Spleen (tissue), 7 donors: ENCODE results near the gene SMG6.

ENCODE experiments used
- CTCF ChIP-seq, 11 experiments: fragments of 200-600 bp in 7 of 11; fragments of 450-650 bp in 4 of 11; sonication (generic) in 4 of 11; IDR thresholded peaks in 8 of 11; conservative IDR thresholded peaks in 3 of 11; 1 replicate in 7 of 11; 2 replicates in 4 of 11; pipeline versions ENCODE4 v1.4.0 to v1.8.0; 2016 to 2021; ENCODE audit warnings: antibody characterized with exemption in 11 of 11, inconsistent platforms in 4 of 11, mild to moderate bottlenecking in 1 of 11
- POLR2A ChIP-seq, 3 donors: fragments of 450-650 bp; IDR thresholded peaks; one replicate each; pipeline ENCODE4 v1.5.1; 2017; ENCODE audit warnings: antibody characterized with exemption in 3 of 3, mild to moderate bottlenecking in 1 of 3
- POLR2AphosphoS5 ChIP-seq, 3 donors: sonication (generic); formaldehyde crosslinking; IDR thresholded peaks; one replicate each; pipeline ENCODE4 v1.5.1; 2017; ENCODE audit warnings: antibody characterized with exemption in 3 of 3
- donor health status: DM: no; HTN: no; CAD: no; lungs with moderate emphysema.
- donor health status: DM: no; HTN: no; CAD: no.
- donor health status: DM: no; HTN: no; CAD: no.

DNA sequence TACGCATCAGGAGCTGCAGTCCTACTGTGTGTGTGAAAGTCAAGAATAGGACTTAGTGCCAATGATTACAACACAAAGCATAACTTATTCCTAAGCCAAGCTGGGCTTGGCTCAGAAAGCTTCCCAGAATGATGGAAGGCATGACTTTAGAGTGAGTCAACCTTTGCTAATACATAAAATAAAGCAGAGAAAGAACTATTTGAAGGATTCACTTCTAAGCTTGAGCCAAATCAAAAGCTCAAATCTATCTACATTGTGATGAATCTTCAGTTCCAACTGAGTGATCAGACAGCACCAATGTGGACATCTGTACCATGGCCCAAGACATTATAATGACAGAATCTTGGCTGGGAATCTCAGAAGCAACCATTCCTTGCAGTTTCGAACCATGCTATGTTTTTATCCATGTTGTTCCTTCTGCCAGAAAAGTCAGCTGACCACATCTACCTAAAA lies 41.4 kb downstream of the SMG6 start:
- TF ChIP-seq POLR2AphosphoS5 (IDR thresholded peaks at IDR 0.05) (no peak), POLR2A (IDR thresholded peaks at IDR 0.05) (no peak), CTCF (IDR thresholded peaks at IDR 0.05 in 8 of 11, conservative IDR thresholded peaks at IDR 0.05 in 3 of 11) (no peak)
